NB4 (cell line): Measurements from ENCODE around the gene PPP1R3G.

Experiments used
- DNase-seq: peaks from one replicate; pipeline ENCODE4 v3.0.0; 2010; ENCODE audit warnings: low read depth
- H3K4me3 ChIP-seq: one replicate; pipeline ENCODE4 v1.5.1; 2011; ENCODE audit warnings: mild to moderate bottlenecking, low read depth, low read length, moderate library complexity
- CTCF ChIP-seq: IDR thresholded peaks from one replicate; pipeline ENCODE4 v1.5.1; 2012; ENCODE audit warnings: low read depth, low read length
- MAX ChIP-seq: IDR thresholded peaks from 2 replicates; pipeline ENCODE4 v1.6.1; 2011; ENCODE audit warnings: low read depth, low read length
- MYC ChIP-seq: IDR thresholded peaks from 2 replicates; pipeline ENCODE4 v1.6.1; 2011; ENCODE audit warnings: low read depth, low read length
- POLR2A ChIP-seq: IDR thresholded peaks from 2 replicates; pipeline ENCODE4 v1.6.1; 2011; ENCODE audit warnings: mild to moderate bottlenecking; ENCODE audit not compliant: insufficient read length; ENCODE audit errors: extremely low read depth

PPP1R3G gene

GRCh38 chr6:5127106-5127687 is 42.1 kb downstream of the PPP1R3G start:
- no peak overlapping the region for H3K4me3 ChIP-seq
- TF ChIP-seq MAX = no peak
- TF ChIP-seq POLR2A = no peak
- DNase-seq = no peak

- TF ChIP-seq POLR2A (no peak), CTCF (no peak), MAX (no peak), MYC (no peak)
- no peak for DNase-seq
- no peak overlapping the region for H3K4me3 ChIP-seq
Measured at GRCh38 chr6:5128351-5128750, 43.2 kb downstream of the PPP1R3G start.

GRCh38 chr6:5130135-5130866 is 45.2 kb downstream of the PPP1R3G start:
- DNase-seq = no peak
- H3K4me3 ChIP-seq = no peak overlapping the region
- no peak for TF ChIP-seq MAX

GRCh38 chr6:5132731-5133130 is 47.6 kb downstream of the PPP1R3G start:
- no peak overlapping the region for H3K4me3 ChIP-seq
- TF ChIP-seq POLR2A = no peak
- TF ChIP-seq MAX = no peak
- no peak for TF ChIP-seq CTCF
- TF ChIP-seq MYC = no peak
- DNase-seq = no peak

- H3K4me3 ChIP-seq = no peak overlapping the region
- DNase-seq = no peak
- TF ChIP-seq POLR2A = no peak
- TF ChIP-seq CTCF = no peak
- TF ChIP-seq MYC = no peak
- no peak for TF ChIP-seq MAX
Measured at GRCh38 chr6:5133943-5134342, 48.8 kb downstream of the PPP1R3G start.

- peak; percentile 80 for TF ChIP-seq CTCF
- no peak for TF ChIP-seq POLR2A
- H3K4me3 ChIP-seq = no peak overlapping the region
- peak; percentile 67 for DNase-seq
Measured at GRCh38 chr6:5135788-5136376, 50.7 kb downstream of the PPP1R3G start.
